ENCODE results near the gene IPCEF1.

The IPCEF1 gene

DNA sequence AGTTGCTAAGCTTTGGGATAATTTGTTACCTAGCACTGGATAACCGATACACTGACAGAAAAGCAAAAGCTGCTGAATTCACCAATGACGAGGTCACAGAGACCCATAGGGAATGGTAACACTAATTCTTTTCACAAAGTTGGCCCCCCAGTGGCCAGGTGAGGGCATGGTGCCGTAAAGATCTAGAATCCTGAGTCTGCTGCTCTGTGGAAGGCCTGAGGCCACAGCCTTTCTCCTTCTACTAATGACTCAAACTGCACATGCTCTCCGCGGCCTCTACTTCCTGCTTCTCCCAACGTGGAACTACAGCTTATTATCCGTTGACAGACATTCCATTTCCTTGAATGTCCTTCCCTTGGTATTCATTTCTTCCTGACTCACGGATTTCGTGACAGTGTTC, 190.5 kb downstream of the IPCEF1 start:
- Histone ChIP-seq H3K27ac (peak overlapping the region; percentile 74 to 91 (median 86); a peak in 21 of 22 replicates), H3K4me1 (peaks cover 82 to 100% (median 99%) of the 10 kb centered on the region in 10 experiments), H3K4me3 (peak overlapping the region in 4 of 10 experiments; percentile 5 to 46 (median 27); a peak in 5 of 20 replicates), H3K4me2 (peak overlapping the region; percentile 65 to 91 (median 81)), H3K36me3 (peaks cover 0 to 86% (median 39%) of the 10 kb centered on the region in 11 experiments; a peak in 17 of 22 replicates), H3K27me3 (no peaks in the 10 kb centered on the region), H3K9ac (peak overlapping the region; percentile 64 to 78 (median 72); a peak in 12 of 22 replicates), H3K9me3 (replicated peaks in 1 of 11) (peaks cover 0 to 62% (median 42%) of the 10 kb centered on the region in 11 experiments; a peak in 19 of 22 replicates), H4K20me1 (peaks cover 0 to 9% (median 0%) of the 10 kb centered on the region in 11 experiments; a peak in 2 of 22 replicates)
- no peak for TF ChIP-seq Cebpa-rat (IDR thresholded peaks at IDR 0.05)

DNA sequence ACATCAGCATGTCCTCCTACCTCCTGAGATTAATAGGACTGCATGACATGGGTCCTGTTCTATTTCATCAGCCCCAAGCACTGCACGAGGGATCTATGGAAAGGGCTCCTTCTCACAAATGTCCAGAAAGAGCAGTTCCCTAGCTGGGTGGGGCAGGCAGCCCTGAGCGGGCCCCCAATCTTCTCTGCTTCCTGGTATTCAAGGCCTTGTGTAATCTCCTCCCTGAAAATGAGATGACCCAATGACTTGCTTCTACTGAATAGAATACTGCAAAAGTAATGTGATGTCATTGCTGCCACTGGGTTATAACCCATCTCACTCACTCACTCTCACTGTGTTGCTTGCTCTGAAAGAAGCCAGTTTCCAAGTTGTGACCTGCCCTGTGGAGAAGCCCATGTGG, 191.1 kb downstream of the IPCEF1 start:
- H3K9me3 ChIP-seq (replicated peaks in 1 of 11) = peaks cover 0 to 62% (median 39%) of the 10 kb centered on the region in 11 experiments; a peak in 19 of 22 replicates
- H4K20me1 ChIP-seq = peaks cover 0 to 8% (median 0%) of the 10 kb centered on the region in 11 experiments; a peak in 2 of 22 replicates
- H3K4me1 ChIP-seq = peaks cover 82 to 100% (median 97%) of the 10 kb centered on the region in 10 experiments
- H3K4me2 ChIP-seq = peak overlapping the region; percentile 65 to 91 (median 81)
- H3K27ac ChIP-seq = peak overlapping the region; percentile 74 to 91 (median 86); a peak in 21 of 22 replicates
- no peaks in the 10 kb centered on the region for H3K27me3 ChIP-seq
- H3K36me3 ChIP-seq = peaks cover 0 to 86% (median 39%) of the 10 kb centered on the region in 11 experiments; a peak in 17 of 22 replicates
- H3K4me3 ChIP-seq = peak overlapping the region in 3 of 10 experiments; percentile 5 to 46 (median 41); a peak in 3 of 20 replicates
- H3K9ac ChIP-seq = peak overlapping the region in 8 of 11 experiments; percentile 55 to 78 (median 70); a peak in 8 of 22 replicates
- TF ChIP-seq Cebpa-rat (IDR thresholded peaks at IDR 0.05) = no peak

DNA sequence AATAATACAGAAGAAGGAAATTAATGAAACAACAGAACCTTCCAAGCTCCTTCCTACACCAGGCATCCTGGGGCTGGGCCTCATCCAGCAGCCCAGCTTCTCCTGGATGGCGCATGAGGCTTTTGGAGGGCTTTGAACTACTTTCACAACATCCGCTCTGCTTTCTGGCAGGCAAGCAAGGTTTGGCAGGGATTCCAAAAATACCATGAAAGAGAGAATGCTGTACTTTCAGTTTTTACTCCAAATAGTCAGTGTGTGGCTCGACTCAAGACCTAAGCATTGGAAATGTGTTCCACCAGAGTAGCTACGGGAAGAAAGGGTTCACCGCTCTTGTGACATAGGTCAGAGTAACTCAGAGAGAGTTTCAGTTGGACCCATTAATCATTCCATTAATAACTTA, 192.2 kb downstream of the IPCEF1 start:
- Histone ChIP-seq H3K9me3 (replicated peaks in 1 of 11) (peaks cover 0 to 56% (median 33%) of the 10 kb centered on the region in 11 experiments; a peak in 19 of 22 replicates), H3K4me2 (peak overlapping the region; percentile 65 to 91 (median 81))

DNA sequence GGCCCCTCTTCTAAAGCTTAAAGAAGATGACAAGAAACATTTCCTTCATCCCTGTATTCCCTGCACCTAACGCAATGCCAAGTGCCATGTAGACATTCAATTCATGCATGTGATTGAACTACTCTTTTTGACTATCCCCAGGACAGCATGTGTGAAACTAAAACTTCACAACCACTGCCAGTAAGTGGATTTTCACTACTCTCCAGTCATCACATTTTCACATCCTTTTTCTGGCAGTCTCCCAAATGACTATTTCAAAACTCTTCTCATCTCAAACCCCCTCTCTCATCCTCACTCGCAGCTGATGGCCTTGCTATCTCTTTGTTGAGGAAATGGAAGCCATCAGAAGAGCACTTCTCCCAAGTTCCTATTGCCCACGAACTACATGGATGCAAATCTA, 194.9 kb downstream of the IPCEF1 start:
- Histone ChIP-seq H4K20me1 (0 out of 22 replicates have a peak, but pooled peaks cover 0 to 6% (median 0%) of the 10 kb centered on the region in 11 experiments), H3K4me1 (peaks cover 66 to 98% (median 90%) of the 10 kb centered on the region in 10 experiments), H3K4me3 (peak overlapping the region in 6 of 10 experiments; percentile 8 to 28 (median 18); a peak in 6 of 20 replicates), H3K27me3 (no peaks in the 10 kb centered on the region), H3K9ac (peak overlapping the region in 8 of 11 experiments; percentile 30 to 71 (median 56); a peak in 11 of 22 replicates), H3K27ac (peak overlapping the region; percentile 59 to 91 (median 86); a peak in 20 of 22 replicates), H3K36me3 (peaks cover 0 to 88% (median 59%) of the 10 kb centered on the region in 11 experiments; a peak in 20 of 22 replicates), H3K4me2 (peak overlapping the region; percentile 21 to 91 (median 81)), H3K9me3 (replicated peaks in 1 of 11) (peaks cover 0 to 56% (median 27%) of the 10 kb centered on the region in 11 experiments; a peak in 18 of 22 replicates)
- 0 out of 22 replicates have a peak, but pooled peaks of 1 of the 11 experiments have one; percentile 6 for TF ChIP-seq Cebpa-rat (IDR thresholded peaks at IDR 0.05)

More for the DNA sequence above, 192.2 kb downstream of the IPCEF1 start:
- Histone ChIP-seq H4K20me1 (peaks cover 0 to 2% (median 0%) of the 10 kb centered on the region in 11 experiments; a peak in 1 of 22 replicates), H3K27me3 (no peaks in the 10 kb centered on the region), H3K9ac (peak overlapping the region; percentile 20 to 78 (median 55); a peak in 17 of 22 replicates), H3K4me3 (peak overlapping the region in 3 of 10 experiments; percentile 6 to 31 (median 17); a peak in 3 of 20 replicates), H3K36me3 (peaks cover 0 to 86% (median 50%) of the 10 kb centered on the region in 11 experiments; a peak in 20 of 22 replicates), H3K4me1 (peaks cover 73 to 100% (median 92%) of the 10 kb centered on the region in 10 experiments), H3K27ac (peak overlapping the region; percentile 32 to 91 (median 86); a peak in 21 of 22 replicates)
- TF ChIP-seq Cebpa-rat (IDR thresholded peaks at IDR 0.05) = peak in 7 of 11 experiments; percentile 24 to 85 (median 58); a peak in 9 of 22 replicates

DNA sequence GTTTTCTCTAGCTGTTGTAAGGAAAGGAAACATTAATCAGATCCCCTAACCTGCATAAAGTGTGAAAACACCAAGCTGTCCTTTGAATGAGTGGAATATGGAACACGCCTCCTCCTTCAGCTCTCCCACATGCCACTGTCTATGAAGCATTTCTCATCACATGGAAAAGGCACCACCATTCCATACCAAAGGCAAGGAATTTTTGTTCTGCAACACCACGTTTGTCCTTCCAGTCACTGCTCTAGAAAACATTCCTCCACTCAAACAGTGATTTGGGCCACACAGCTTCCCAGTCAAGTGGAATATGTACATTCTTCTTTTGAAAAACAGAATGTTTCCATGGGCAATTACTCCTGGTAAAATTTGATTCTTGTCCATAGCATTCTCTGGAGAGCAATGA, 197.5 kb downstream of the IPCEF1 start:
- no peak overlapping the region for H3K4me3 ChIP-seq
- TF ChIP-seq Cebpa-rat (IDR thresholded peaks at IDR 0.05) = no peak
- H4K20me1 ChIP-seq = 0 out of 22 replicates have a peak, but pooled peaks cover 0 to 6% (median 0%) of the 10 kb centered on the region in 11 experiments
- H3K4me2 ChIP-seq = peak overlapping the region in 4 of 11 experiments; percentile 2 to 19 (median 11); a peak in 5 of 22 replicates
- H3K27ac ChIP-seq = peak overlapping the region in 5 of 11 experiments; percentile 6 to 88 (median 16); a peak in 3 of 22 replicates
- no peaks in the 10 kb centered on the region for H3K27me3 ChIP-seq
- H3K9me3 ChIP-seq (replicated peaks in 1 of 11) = peaks cover 0 to 42% (median 16%) of the 10 kb centered on the region in 11 experiments; a peak in 13 of 22 replicates
- H3K36me3 ChIP-seq = peaks cover 0 to 77% (median 41%) of the 10 kb centered on the region in 11 experiments; a peak in 17 of 22 replicates
- H3K9ac ChIP-seq = no peak overlapping the region
- peaks cover 49 to 95% (median 82%) of the 10 kb centered on the region in 10 experiments for H3K4me1 ChIP-seq

DNA sequence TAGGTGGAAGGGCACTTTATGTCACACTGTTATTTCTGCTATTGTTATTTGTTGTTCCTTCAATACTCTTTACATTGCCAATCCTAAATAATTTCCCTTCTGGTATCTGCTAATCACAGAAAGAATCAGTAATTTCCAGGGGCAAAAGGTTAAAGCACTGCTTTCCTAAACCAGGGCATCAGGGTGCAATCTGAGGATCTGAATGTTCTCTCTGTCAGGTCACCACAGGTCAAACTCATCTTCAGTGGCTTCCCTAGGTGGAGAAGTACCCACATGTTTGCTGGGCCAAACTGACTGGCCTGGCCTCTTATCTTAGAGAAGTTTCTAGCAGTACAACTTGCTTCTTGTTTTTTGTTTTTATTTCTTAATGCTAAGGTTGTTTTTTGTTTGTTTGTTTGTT, 198.9 kb downstream of the IPCEF1 start:
- H3K4me3 ChIP-seq = 0 out of 20 replicates have a peak overlapping the region, but pooled peaks of 1 of the 10 experiments have one; percentile 15
- peak overlapping the region in 9 of 11 experiments; percentile 10 to 65 (median 55); a peak in 12 of 22 replicates for H3K9ac ChIP-seq
- no peaks in the 10 kb centered on the region for H3K27me3 ChIP-seq
- peaks cover 35 to 81% (median 69%) of the 10 kb centered on the region in 10 experiments for H3K4me1 ChIP-seq
- H4K20me1 ChIP-seq = 0 out of 22 replicates have a peak, but pooled peaks cover 0 to 6% (median 0%) of the 10 kb centered on the region in 11 experiments
- no peak for TF ChIP-seq Cebpa-rat (IDR thresholded peaks at IDR 0.05)
- peak overlapping the region; percentile 52 to 89 (median 71) for H3K4me2 ChIP-seq
- peak overlapping the region; percentile 19 to 73 (median 62); a peak in 20 of 22 replicates for H3K27ac ChIP-seq
- H3K9me3 ChIP-seq (replicated peaks in 1 of 11) = peaks cover 0 to 37% (median 16%) of the 10 kb centered on the region in 11 experiments; a peak in 12 of 22 replicates
- H3K36me3 ChIP-seq = peaks cover 0 to 69% (median 35%) of the 10 kb centered on the region in 11 experiments; a peak in 17 of 22 replicates

DNA sequence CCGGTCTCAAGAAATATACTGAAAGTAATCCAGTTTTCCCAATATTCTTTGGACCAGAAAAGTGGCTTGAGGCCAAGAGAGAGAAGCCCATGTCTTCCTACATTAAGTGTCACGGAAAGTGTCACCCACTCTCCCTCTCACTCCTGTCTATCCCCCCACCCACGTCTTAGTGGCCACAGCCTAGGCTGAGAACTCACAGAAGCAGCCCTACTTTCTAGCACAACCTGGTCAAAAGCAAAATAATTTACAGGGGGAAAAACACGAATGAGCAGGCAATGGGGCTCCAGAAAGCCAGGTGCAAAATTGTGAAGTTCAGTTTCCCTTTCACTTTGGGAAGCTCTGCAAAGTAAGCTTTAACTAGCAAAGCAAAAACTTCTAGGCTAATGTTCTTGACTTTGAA, 199.5 kb downstream of the IPCEF1 start:
- Histone ChIP-seq H3K4me2 (peak overlapping the region; percentile 52 to 89 (median 71)), H3K27ac (peak overlapping the region; percentile 1 to 73 (median 62); a peak in 20 of 22 replicates)

More for the DNA sequence above, 199.5 kb downstream of the IPCEF1 start:
- peaks cover 0 to 31% (median 13%) of the 10 kb centered on the region in 11 experiments; a peak in 12 of 22 replicates for H3K9me3 ChIP-seq (replicated peaks in 1 of 11)
- H3K4me1 ChIP-seq = peaks cover 29 to 75% (median 62%) of the 10 kb centered on the region in 10 experiments
- no peaks in the 10 kb centered on the region for H3K27me3 ChIP-seq
- H3K4me3 ChIP-seq = peak overlapping the region in 3 of 10 experiments; percentile 8 to 15 (median 11); a peak in 3 of 20 replicates
- H3K36me3 ChIP-seq = peaks cover 0 to 64% (median 34%) of the 10 kb centered on the region in 11 experiments; a peak in 17 of 22 replicates
- TF ChIP-seq Cebpa-rat (IDR thresholded peaks at IDR 0.05) = no peak
- H3K9ac ChIP-seq = peak overlapping the region in 10 of 11 experiments; percentile 10 to 65 (median 56); a peak in 16 of 22 replicates
- H4K20me1 ChIP-seq = 0 out of 22 replicates have a peak, but pooled peaks cover 0 to 6% (median 0%) of the 10 kb centered on the region in 11 experiments
